DMS53 (cell line): Measurements from ENCODE around the gene PPP1CC.
"Not testable (repeated sequence)": the region's sequence is repeated elsewhere in the genome, so short reads cannot be mapped to it uniquely, and the experiment has no call there.

Source experiments
- DNase-seq: peaks from one replicate; lab custom pipeline; 2025; lab: John Stamatoyannopoulos, UW

PPP1CC gene

GRCh38 chr12:110754101-110754793 lies 11.6 kb upstream of the PPP1CC start:
- no peak for DNase-seq

GRCh38 chr12:110750784-110751461 lies 8.2 kb upstream of the PPP1CC start:
- DNase-seq, result no peak

GRCh38 chr12:110746550-110746949 lies 3.9 kb upstream of the PPP1CC start:
- no peak for DNase-seq

GRCh38 chr12:110745542-110746284 lies 3.0 kb upstream of the PPP1CC start:
- no peak for DNase-seq

GRCh38 chr12:110744601-110745264 lies 2.0 kb upstream of the PPP1CC start:
- DNase-seq, result peak; percentile 25

- no peak for DNase-seq
These were observed 1.5 kb upstream of the PPP1CC start for GRCh38 chr12:110744151-110744571.

GRCh38 chr12:110743571-110744093 lies 941 bp upstream of the PPP1CC start:
- DNase-seq, result peak; percentile 65

GRCh38 chr12:110742096-110742717 lies 484 bp downstream of the PPP1CC start:
- peak; percentile 73 for DNase-seq

GRCh38 chr12:110741341-110742095 lies 1.2 kb downstream of the PPP1CC start:
- peak; percentile 68 for DNase-seq

GRCh38 chr12:110739894-110740293 lies 2.8 kb downstream of the PPP1CC start:
- no peak for DNase-seq

- DNase-seq, result no peak
These were observed 3.2 kb downstream of the PPP1CC start for GRCh38 chr12:110739488-110739887.

GRCh38 chr12:110737532-110737931 lies 5.2 kb downstream of the PPP1CC start:
- DNase-seq, result no peak

- DNase-seq, result not testable (repeated sequence)
These were observed 5.7 kb downstream of the PPP1CC start for GRCh38 chr12:110737016-110737415.

GRCh38 chr12:110733900-110734299 lies 8.8 kb downstream of the PPP1CC start:
- peak; percentile 59 for DNase-seq

GRCh38 chr12:110733089-110733715 lies 9.5 kb downstream of the PPP1CC start:
- DNase-seq, result no peak

GRCh38 chr12:110732572-110732971 lies 10.1 kb downstream of the PPP1CC start:
- DNase-seq, result no peak

- no peak for DNase-seq
These were observed 11.2 kb downstream of the PPP1CC start for GRCh38 chr12:110731479-110731878.

- DNase-seq, result no peak
These were observed 14.1 kb downstream of the PPP1CC start for GRCh38 chr12:110728628-110729027.

GRCh38 chr12:110726708-110727369 lies 15.9 kb downstream of the PPP1CC start:
- no peak for DNase-seq

GRCh38 chr12:110726028-110726427 lies 16.7 kb downstream of the PPP1CC start:
- DNase-seq, result no peak
